ENCODE data around the gene OPCML. TPM values are rescaled to one million over a fixed set of nuclear protein-coding genes. Genes with fewer than 3 reads are reported as not detected.

Gene OPCML
- total RNA-seq, 1 donor from 2014 or later, result not detected

- no peak for DNase-seq (ENCODE audit: extremely low spot score in 2 of 2)
- Histone ChIP-seq H3K27me3 (no peaks in the 10 kb centered on the region), H3K4me3 (no peak overlapping the region), H3K9me3 (peaks cover 6% of the 10 kb centered on the region), H3K27ac (no peak overlapping the region), H3K4me1 (no peaks in the 10 kb centered on the region), H3K36me3 (no peaks in the 10 kb centered on the region)
- TF ChIP-seq POLR2A (IDR thresholded peaks at IDR 0.05), result no peak
- TF ChIP-seq, protein P1, sequence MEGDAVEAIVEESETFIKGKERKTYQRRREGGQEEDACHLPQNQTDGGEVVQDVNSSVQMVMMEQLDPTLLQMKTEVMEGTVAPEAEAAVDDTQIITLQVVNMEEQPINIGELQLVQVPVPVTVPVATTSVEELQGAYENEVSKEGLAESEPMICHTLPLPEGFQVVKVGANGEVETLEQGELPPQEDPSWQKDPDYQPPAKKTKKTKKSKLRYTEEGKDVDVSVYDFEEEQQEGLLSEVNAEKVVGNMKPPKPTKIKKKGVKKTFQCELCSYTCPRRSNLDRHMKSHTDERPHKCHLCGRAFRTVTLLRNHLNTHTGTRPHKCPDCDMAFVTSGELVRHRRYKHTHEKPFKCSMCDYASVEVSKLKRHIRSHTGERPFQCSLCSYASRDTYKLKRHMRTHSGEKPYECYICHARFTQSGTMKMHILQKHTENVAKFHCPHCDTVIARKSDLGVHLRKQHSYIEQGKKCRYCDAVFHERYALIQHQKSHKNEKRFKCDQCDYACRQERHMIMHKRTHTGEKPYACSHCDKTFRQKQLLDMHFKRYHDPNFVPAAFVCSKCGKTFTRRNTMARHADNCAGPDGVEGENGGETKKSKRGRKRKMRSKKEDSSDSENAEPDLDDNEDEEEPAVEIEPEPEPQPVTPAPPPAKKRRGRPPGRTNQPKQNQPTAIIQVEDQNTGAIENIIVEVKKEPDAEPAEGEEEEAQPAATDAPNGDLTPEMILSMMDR (IDR thresholded peaks at IDR 0.05), result no peak
- no peak for TF ChIP-seq POLR2AphosphoS5 (IDR thresholded peaks at IDR 0.05; ENCODE audit: insufficient read depth in 1 of 2, low read depth in 1 of 2)
- intact Hi-C loops (cut with DNase I), result no loop called here
Observed at GRCh38 chr11:132704781-132705375, 827.4 kb downstream of the OPCML start.

DNA sequence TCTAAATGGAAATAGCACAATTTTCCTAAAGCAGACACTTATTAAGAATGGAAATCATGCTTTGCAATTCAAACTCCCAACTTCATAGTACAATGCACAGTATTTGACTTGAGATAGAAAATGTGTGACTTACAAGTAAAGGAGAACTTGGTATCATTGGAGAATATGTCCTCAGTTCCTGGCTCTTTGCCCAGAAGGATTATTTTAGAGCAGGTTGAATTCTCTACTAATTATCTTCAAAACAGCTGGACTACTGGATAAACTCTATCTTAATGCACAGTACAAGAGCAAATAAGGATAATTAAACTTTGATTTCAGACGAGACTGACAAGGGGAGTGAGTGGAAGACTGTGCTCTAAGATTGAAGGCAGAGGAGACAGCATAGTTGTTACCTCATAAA lies 839.4 kb downstream of the OPCML start:
- Histone ChIP-seq H3K9me3 (no peaks in the 10 kb centered on the region), H3K4me3 (no peak overlapping the region), H3K4me1 (no peaks in the 10 kb centered on the region), H3K27me3 (no peaks in the 10 kb centered on the region), H3K36me3 (no peaks in the 10 kb centered on the region), H3K27ac (no peak overlapping the region)
- no peak for TF ChIP-seq POLR2AphosphoS5 (IDR thresholded peaks at IDR 0.05; ENCODE audit: insufficient read depth in 1 of 2, low read depth in 1 of 2)
- TF ChIP-seq, protein P1 (IDR thresholded peaks at IDR 0.05), result no peak
- no peak for TF ChIP-seq POLR2A (IDR thresholded peaks at IDR 0.05)
- no peak for DNase-seq (ENCODE audit: extremely low spot score in 2 of 2)
- intact Hi-C loops (cut with DNase I), result no loop called here

GRCh38 chr11:132691848-132692550 lies 840.3 kb downstream of the OPCML start:
- no peaks in the 10 kb centered on the region for H3K27me3 ChIP-seq
- no peaks in the 10 kb centered on the region for H3K9me3 ChIP-seq
- no peaks in the 10 kb centered on the region for H3K36me3 ChIP-seq
- H3K4me1 ChIP-seq, result no peaks in the 10 kb centered on the region
- no peak for DNase-seq (ENCODE audit: extremely low spot score in 2 of 2)
- no peak overlapping the region for H3K4me3 ChIP-seq
- TF ChIP-seq POLR2A (IDR thresholded peaks at IDR 0.05) (no peak), POLR2AphosphoS5 (IDR thresholded peaks at IDR 0.05; ENCODE audit: insufficient read depth in 1 of 2, low read depth in 1 of 2) (no peak)
- TF ChIP-seq, protein P1 (IDR thresholded peaks at IDR 0.05), result no peak
- no peak overlapping the region for H3K27ac ChIP-seq
- intact Hi-C loops (cut with DNase I), result no loop called here

DNA sequence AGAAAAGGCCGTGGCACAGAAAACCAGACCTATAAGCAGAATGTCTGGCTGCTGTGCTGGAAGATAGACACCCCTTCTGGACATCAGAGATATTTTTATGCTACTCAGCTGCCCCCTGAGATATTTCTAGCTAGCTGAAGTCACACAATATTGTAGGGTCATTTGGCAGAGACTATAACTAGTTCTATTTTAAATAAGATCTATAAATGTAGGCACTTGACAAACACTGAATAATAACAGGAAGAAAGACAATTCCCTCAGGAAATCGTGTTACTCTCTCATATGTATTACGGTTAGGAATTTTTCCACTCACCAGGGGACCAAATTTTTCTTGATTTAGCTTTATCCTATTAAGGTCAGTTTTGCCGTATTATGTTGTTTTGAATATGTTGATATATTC lies 845.4 kb downstream of the OPCML start:
- Histone ChIP-seq H3K27ac (no peak overlapping the region), H3K4me1 (no peaks in the 10 kb centered on the region), H3K27me3 (no peaks in the 10 kb centered on the region), H3K36me3 (no peaks in the 10 kb centered on the region), H3K9me3 (no peaks in the 10 kb centered on the region), H3K4me3 (no peak overlapping the region)
- intact Hi-C loops (cut with DNase I), result no loop called here
- no peak for TF ChIP-seq POLR2AphosphoS5 (IDR thresholded peaks at IDR 0.05; ENCODE audit: insufficient read depth in 1 of 2, low read depth in 1 of 2)
- TF ChIP-seq, protein P1 (IDR thresholded peaks at IDR 0.05), result no peak
- TF ChIP-seq POLR2A (IDR thresholded peaks at IDR 0.05), result no peak
- DNase-seq (ENCODE audit: extremely low spot score in 2 of 2), result no peak

DNA sequence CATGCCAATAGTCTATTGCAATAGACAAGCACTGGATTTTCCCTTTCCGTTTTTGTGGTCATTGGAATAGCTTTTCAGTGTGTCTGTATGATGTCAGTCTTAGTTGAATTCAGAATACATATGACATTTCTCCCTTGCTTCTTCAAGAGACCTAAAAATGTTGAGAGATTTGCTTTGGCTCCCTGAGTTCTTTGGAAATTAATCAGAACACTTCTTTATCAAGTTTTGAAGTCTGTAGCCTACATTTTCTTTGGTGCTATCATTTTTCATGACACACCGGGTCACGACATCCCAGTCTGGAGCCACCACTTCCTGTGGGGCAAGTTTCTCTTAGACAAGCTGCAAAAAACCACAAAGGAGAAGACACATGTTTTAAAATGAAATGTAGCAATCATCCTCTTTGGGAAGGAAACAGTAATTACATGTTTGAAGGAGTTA lies 847.1 kb downstream of the OPCML start:
- no peaks in the 10 kb centered on the region for H3K36me3 ChIP-seq
- no peaks in the 10 kb centered on the region for H3K27me3 ChIP-seq
- no peak for DNase-seq (ENCODE audit: extremely low spot score in 2 of 2)
- intact Hi-C loops (cut with DNase I), result no loop called here
- no peaks in the 10 kb centered on the region for H3K9me3 ChIP-seq
- no peak overlapping the region for H3K4me3 ChIP-seq
- TF ChIP-seq, protein P1 (IDR thresholded peaks at IDR 0.05), result no peak
- TF ChIP-seq POLR2AphosphoS5 (IDR thresholded peaks at IDR 0.05; ENCODE audit: insufficient read depth in 1 of 2, low read depth in 1 of 2) (no peak), POLR2A (IDR thresholded peaks at IDR 0.05) (no peak)
- no peak overlapping the region for H3K27ac ChIP-seq
- H3K4me1 ChIP-seq, result no peaks in the 10 kb centered on the region

Data from vagina (tissue), 2 donors.